HG02973 (cell line): ENCODE data around the gene HCRTR1.

ENCODE experiments used
- ATAC-seq: cut with Tn5 transposase; IDR thresholded peaks from one replicate; pipeline ENCODE4 v1.9.1; 2021; ENCODE audit warnings: moderate library complexity; ENCODE audit not compliant: unreplicated experiment

The HCRTR1 gene

GRCh38 chr1:31665234-31665878 lies 47.9 kb downstream of the HCRTR1 start:
- no peak for ATAC-seq

- no peak for ATAC-seq
Observed at GRCh38 chr1:31666263-31666963, 48.9 kb downstream of the HCRTR1 start.

- ATAC-seq: no peak
Observed at GRCh38 chr1:31667065-31667785, 49.7 kb downstream of the HCRTR1 start.

- ATAC-seq: no peak
Observed at GRCh38 chr1:31668303-31668883, 50.9 kb downstream of the HCRTR1 start.

- ATAC-seq: no peak
Observed at GRCh38 chr1:31669433-31669785, 51.9 kb downstream of the HCRTR1 start.

- ATAC-seq: no peak
Observed at GRCh38 chr1:31669786-31670592, 52.5 kb downstream of the HCRTR1 start.

GRCh38 chr1:31670593-31670964 lies 53.1 kb downstream of the HCRTR1 start:
- ATAC-seq: no peak

GRCh38 chr1:31671147-31671546 lies 53.7 kb downstream of the HCRTR1 start:
- ATAC-seq: no peak

GRCh38 chr1:31671561-31672201 lies 54.2 kb downstream of the HCRTR1 start:
- ATAC-seq: no peak

- ATAC-seq: no peak
Observed at GRCh38 chr1:31672986-31673385, 55.5 kb downstream of the HCRTR1 start.

- ATAC-seq: no peak
Observed at GRCh38 chr1:31673433-31673832, 55.9 kb downstream of the HCRTR1 start.

GRCh38 chr1:31674626-31675025 lies 57.1 kb downstream of the HCRTR1 start:
- no peak for ATAC-seq

- ATAC-seq: no peak
Observed at GRCh38 chr1:31675161-31675560, 57.7 kb downstream of the HCRTR1 start.

- ATAC-seq: no peak
Observed at GRCh38 chr1:31675756-31676155, 58.3 kb downstream of the HCRTR1 start.
